A549 (cell line): ENCODE data around the gene PIGZ.

Experiments used
- CEBPB ChIP-seq, 2 experiments: fragments of >200 bp in 1 of 2; sonication (Bioruptor Twin) in 1 of 2; formaldehyde crosslinking in 1 of 2; IDR thresholded peaks; 2 replicates each; pipeline ENCODE4 v1.6.1; 2012 to 2016
- CTCF ChIP-seq: fragments of >200 bp; sonication (Bioruptor Twin); formaldehyde crosslinking; IDR thresholded peaks from 3 replicates; pipeline ENCODE4 v1.5.1; 2016
- E2F6 ChIP-seq: IDR thresholded peaks from 2 replicates; pipeline ENCODE4 v1.6.1; 2012; ENCODE audit warnings: low read depth, borderline replicate concordance
- HDAC2 ChIP-seq: fragments of 200-600 bp; sonication (generic); IDR thresholded peaks from 2 replicates; pipeline ENCODE4 v1.6.1; 2016
- HEYL ChIP-seq: fragments of 250-450 bp; sonication (Bioruptor Pico); IDR thresholded peaks from 2 replicates; pipeline ENCODE4 v1.8.0; 2021; ENCODE audit warnings: mild to moderate bottlenecking, moderate library complexity
- MAX ChIP-seq: IDR thresholded peaks from 2 replicates; pipeline ENCODE4 v1.6.1; 2012
- PHF8 ChIP-seq: fragments of 200-600 bp; sonication (generic); IDR thresholded peaks from 2 replicates; pipeline ENCODE4 v1.6.1; 2016; ENCODE audit warnings: low read depth, mild to moderate bottlenecking, antibody characterized with exemption, moderate library complexity, borderline replicate concordance
- POLR2A ChIP-seq: IDR thresholded peaks from 2 replicates; pipeline ENCODE4 v1.6.1; 2012; ENCODE audit warnings: mild to moderate bottlenecking, low read length
- POLR2AphosphoS2 ChIP-seq: conservative IDR thresholded peaks from 2 replicates; pipeline ENCODE4 v1.6.1; 2012; ENCODE audit warnings: low read length, improper control_type of control experiment, inconsistent platforms
- RAD21 ChIP-seq, 2 experiments: fragments of >200 bp in 1 of 2; sonication (Bioruptor Twin) in 1 of 2; formaldehyde crosslinking in 1 of 2; IDR thresholded peaks in 1 of 2; conservative IDR thresholded peaks in 1 of 2; 2 replicates in 1 of 2; 3 replicates in 1 of 2; pipeline ENCODE4 v1.6.1; 2012 to 2018; ENCODE audit warnings: inconsistent platforms in 1 of 2
- SREBF2 ChIP-seq: fragments of 450-650 bp; IDR thresholded peaks from 2 replicates; pipeline ENCODE4 v1.6.1; 2014; ENCODE audit warnings: mild to moderate bottlenecking, moderate library complexity

GRCh38 chr3:196954832-196955231, 13.8 kb downstream of the PIGZ start:
- TF ChIP-seq CTCF (no peak), HEYL (CRISPR knock-in tag) (no peak), POLR2A (no peak), RAD21 (conservative IDR thresholded peaks at IDR 0.05 in 1 of 2, IDR thresholded peaks at IDR 0.05 in 1 of 2) (no peak), HDAC2 (no peak), CEBPB (IDR thresholded peaks at IDR 0.05) (no peak), MAX (no peak), PHF8 (no peak), SREBF2 (no peak), E2F6 (no peak), POLR2AphosphoS2 (no peak)
